ENCODE measurements around the gene ATP11A.

- TF ChIP-seq POLR2A (IDR thresholded peaks at IDR 0.05) (no peak), CTCF (IDR thresholded peaks at IDR 0.05) (no peak)
Observed at GRCh38 chr13:112688560-112689302, 1.1 kb upstream of the ATP11A start.
